MM.1S (cell line): ENCODE measurements around the gene PGS1.

Source experiments
- DNase-seq: peaks from one replicate; pipeline ENCODE4 v3.0.0-alpha.2; 2015
- H2AFZ ChIP-seq: fragments of 300-600 bp; sonication (generic); 2 replicates; pipeline ENCODE4 v1.6.0; 2016; ENCODE audit warnings: antibody characterized with exemption, low read length
- H3F3A ChIP-seq: fragments of 300-600 bp; sonication (generic); 2 replicates; pipeline ENCODE4 v1.6.1; 2016; ENCODE audit warnings: mild to moderate bottlenecking, antibody characterized with exemption, low read length, moderate library complexity, mixed read lengths; ENCODE audit not compliant: insufficient read depth
- H3K27ac ChIP-seq: fragments of 300-600 bp; sonication (generic); 2 replicates; pipeline ENCODE4 v1.5.1; 2016; ENCODE audit warnings: mild to moderate bottlenecking, low read length
- H3K27me3 ChIP-seq: fragments of 300-600 bp; sonication (generic); replicated peaks from 2 replicates; pipeline ENCODE4 v1.6.0; 2016; ENCODE audit warnings: low read length; ENCODE audit not compliant: insufficient read depth
- H3K36me3 ChIP-seq: fragments of 300-600 bp; sonication (generic); replicated peaks from 2 replicates; pipeline ENCODE4 v1.6.1; 2016; ENCODE audit warnings: mild to moderate bottlenecking, low read length, mixed read lengths; ENCODE audit not compliant: insufficient read depth
- H3K4me1 ChIP-seq: fragments of 300-600 bp; sonication (generic); 2 replicates; pipeline ENCODE4 v1.6.1; 2016; ENCODE audit warnings: low read length, mixed read lengths
- H3K4me2 ChIP-seq: fragments of 300-600 bp; sonication (generic); 2 replicates; pipeline ENCODE4 v1.6.0; 2016; ENCODE audit warnings: low read depth, low read length
- H3K4me3 ChIP-seq: fragments of 300-600 bp; sonication (generic); 2 replicates; pipeline ENCODE4 v1.5.1; 2016; ENCODE audit warnings: low read length, mixed read lengths
- H3K79me2 ChIP-seq: fragments of 300-600 bp; sonication (generic); 2 replicates; pipeline ENCODE4 v1.6.1; 2016; ENCODE audit warnings: mixed run types, low read length, mixed read lengths
- H3K9ac ChIP-seq: fragments of 300-600 bp; sonication (generic); 2 replicates; pipeline ENCODE4 v1.6.1; 2016; ENCODE audit warnings: low read length, mixed read lengths
- H3K9me2 ChIP-seq: fragments of 300-600 bp; sonication (generic); replicated peaks from 2 replicates; pipeline ENCODE4 v1.6.1; 2016; ENCODE audit warnings: mild to moderate bottlenecking, low read length, mixed read lengths; ENCODE audit not compliant: insufficient read depth
- H3K9me3 ChIP-seq: fragments of 300-600 bp; sonication (generic); replicated peaks from 2 replicates; pipeline ENCODE4 v1.6.1; 2016; ENCODE audit warnings: mild to moderate bottlenecking, low read length, mixed read lengths; ENCODE audit not compliant: insufficient read depth
- H4K20me1 ChIP-seq: fragments of 300-600 bp; sonication (generic); 2 replicates; pipeline ENCODE4 v1.6.1; 2016; ENCODE audit warnings: mild to moderate bottlenecking, low read length, moderate library complexity, mixed read lengths; ENCODE audit not compliant: insufficient read depth
- EZH2 ChIP-seq: fragments of 300-600 bp; sonication (generic); optimal IDR thresholded peaks from 2 replicates; pipeline ENCODE3; 2017; ENCODE audit warnings: low read depth, mild to moderate bottlenecking, antibody characterized with exemption, low read length, mixed read lengths
- EZH2phosphoT487 ChIP-seq: fragments of 300-600 bp; sonication (generic); IDR thresholded peaks from 2 replicates; pipeline ENCODE4 v1.6.1; 2018; ENCODE audit warnings: antibody characterized with exemption, low read length
- TF ChIP-seq, protein P1 (sequence below): fragments of 300-600 bp; sonication (generic); IDR thresholded peaks from 2 replicates; pipeline ENCODE4 v1.5.1; 2016; ENCODE audit warnings: antibody characterized with exemption, low read length, mixed read lengths

Gene PGS1

GRCh38 chr17:78414178-78415162 is 36.0 kb downstream of the PGS1 start:
- H3F3A ChIP-seq: no peaks in the 10 kb centered on the region
- no peaks in the 10 kb centered on the region for H4K20me1 ChIP-seq
- no peaks in the 10 kb centered on the region for H3K4me1 ChIP-seq
- H3K9me3 ChIP-seq: no peaks in the 10 kb centered on the region
- no peak overlapping the region for H3K4me3 ChIP-seq
- H3K4me2 ChIP-seq: no peak overlapping the region
- no peaks in the 10 kb centered on the region for H3K36me3 ChIP-seq
- H2AFZ ChIP-seq: no peak overlapping the region
- no peaks in the 10 kb centered on the region for H3K27me3 ChIP-seq
- H3K79me2 ChIP-seq: no peaks in the 10 kb centered on the region
- no peak overlapping the region for H3K27ac ChIP-seq
- H3K9me2 ChIP-seq: no peaks in the 10 kb centered on the region
- no peak for DNase-seq
- TF ChIP-seq EZH2phosphoT487 (no peak), EZH2 (no peak)
- TF ChIP-seq, protein P1, sequence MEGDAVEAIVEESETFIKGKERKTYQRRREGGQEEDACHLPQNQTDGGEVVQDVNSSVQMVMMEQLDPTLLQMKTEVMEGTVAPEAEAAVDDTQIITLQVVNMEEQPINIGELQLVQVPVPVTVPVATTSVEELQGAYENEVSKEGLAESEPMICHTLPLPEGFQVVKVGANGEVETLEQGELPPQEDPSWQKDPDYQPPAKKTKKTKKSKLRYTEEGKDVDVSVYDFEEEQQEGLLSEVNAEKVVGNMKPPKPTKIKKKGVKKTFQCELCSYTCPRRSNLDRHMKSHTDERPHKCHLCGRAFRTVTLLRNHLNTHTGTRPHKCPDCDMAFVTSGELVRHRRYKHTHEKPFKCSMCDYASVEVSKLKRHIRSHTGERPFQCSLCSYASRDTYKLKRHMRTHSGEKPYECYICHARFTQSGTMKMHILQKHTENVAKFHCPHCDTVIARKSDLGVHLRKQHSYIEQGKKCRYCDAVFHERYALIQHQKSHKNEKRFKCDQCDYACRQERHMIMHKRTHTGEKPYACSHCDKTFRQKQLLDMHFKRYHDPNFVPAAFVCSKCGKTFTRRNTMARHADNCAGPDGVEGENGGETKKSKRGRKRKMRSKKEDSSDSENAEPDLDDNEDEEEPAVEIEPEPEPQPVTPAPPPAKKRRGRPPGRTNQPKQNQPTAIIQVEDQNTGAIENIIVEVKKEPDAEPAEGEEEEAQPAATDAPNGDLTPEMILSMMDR: no peak
- H3K9ac ChIP-seq: no peak overlapping the region

- no peaks in the 10 kb centered on the region for H3K36me3 ChIP-seq
Observed at GRCh38 chr17:78415821-78416711, 37.6 kb downstream of the PGS1 start.

GRCh38 chr17:78416791-78417530 is 38.5 kb downstream of the PGS1 start:
- Histone ChIP-seq H3K9me2 (no peaks in the 10 kb centered on the region), H3K79me2 (no peaks in the 10 kb centered on the region), H3K4me1 (no peaks in the 10 kb centered on the region), H3K4me2 (no peak overlapping the region), H3F3A (no peaks in the 10 kb centered on the region), H3K36me3 (no peaks in the 10 kb centered on the region), H3K4me3 (no peak overlapping the region), H4K20me1 (no peaks in the 10 kb centered on the region), H3K27me3 (no peaks in the 10 kb centered on the region), H3K27ac (no peak overlapping the region), H3K9me3 (no peaks in the 10 kb centered on the region), H3K9ac (no peak overlapping the region), H2AFZ (no peak overlapping the region)
- TF ChIP-seq EZH2phosphoT487 (no peak), EZH2 (no peak)
- TF ChIP-seq, protein P1: no peak
- DNase-seq: no peak

More at GRCh38 chr17:78415821-78416711, 37.6 kb downstream of the PGS1 start:
- no peak overlapping the region for H2AFZ ChIP-seq
- H3F3A ChIP-seq: no peaks in the 10 kb centered on the region
- no peaks in the 10 kb centered on the region for H3K4me1 ChIP-seq
- TF ChIP-seq EZH2phosphoT487: no peak
- TF ChIP-seq EZH2: no peak
- TF ChIP-seq, protein P1: no peak
- no peaks in the 10 kb centered on the region for H3K27me3 ChIP-seq
- no peaks in the 10 kb centered on the region for H3K9me3 ChIP-seq
- no peak overlapping the region for H3K27ac ChIP-seq
- H3K79me2 ChIP-seq: no peaks in the 10 kb centered on the region
- no peak overlapping the region for H3K4me2 ChIP-seq
- no peak for DNase-seq
- no peaks in the 10 kb centered on the region for H4K20me1 ChIP-seq
- no peak overlapping the region for H3K9ac ChIP-seq
- no peak overlapping the region for H3K4me3 ChIP-seq
- no peaks in the 10 kb centered on the region for H3K9me2 ChIP-seq
